Measurements from ENCODE around the gene REC114.

- TF ChIP-seq, protein P1, sequence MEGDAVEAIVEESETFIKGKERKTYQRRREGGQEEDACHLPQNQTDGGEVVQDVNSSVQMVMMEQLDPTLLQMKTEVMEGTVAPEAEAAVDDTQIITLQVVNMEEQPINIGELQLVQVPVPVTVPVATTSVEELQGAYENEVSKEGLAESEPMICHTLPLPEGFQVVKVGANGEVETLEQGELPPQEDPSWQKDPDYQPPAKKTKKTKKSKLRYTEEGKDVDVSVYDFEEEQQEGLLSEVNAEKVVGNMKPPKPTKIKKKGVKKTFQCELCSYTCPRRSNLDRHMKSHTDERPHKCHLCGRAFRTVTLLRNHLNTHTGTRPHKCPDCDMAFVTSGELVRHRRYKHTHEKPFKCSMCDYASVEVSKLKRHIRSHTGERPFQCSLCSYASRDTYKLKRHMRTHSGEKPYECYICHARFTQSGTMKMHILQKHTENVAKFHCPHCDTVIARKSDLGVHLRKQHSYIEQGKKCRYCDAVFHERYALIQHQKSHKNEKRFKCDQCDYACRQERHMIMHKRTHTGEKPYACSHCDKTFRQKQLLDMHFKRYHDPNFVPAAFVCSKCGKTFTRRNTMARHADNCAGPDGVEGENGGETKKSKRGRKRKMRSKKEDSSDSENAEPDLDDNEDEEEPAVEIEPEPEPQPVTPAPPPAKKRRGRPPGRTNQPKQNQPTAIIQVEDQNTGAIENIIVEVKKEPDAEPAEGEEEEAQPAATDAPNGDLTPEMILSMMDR (conservative IDR thresholded peaks at IDR 0.05 in 1 of 2, IDR thresholded peaks at IDR 0.05 in 1 of 2; ENCODE audit: extremely low read depth in 1 of 2, insufficient read depth in 1 of 2, low read depth in 1 of 2, low read length in 2 of 2), result no peak
- no peak for TF ChIP-seq EZH2 (IDR thresholded peaks at IDR 0.05; ENCODE audit: borderline replicate concordance, low read length)
Observed at GRCh38 chr15:73425510-73425909, 17.5 kb upstream of the REC114 start.
